ENCODE measurements around the gene REEP1. TPM values are rescaled to one million over a fixed set of nuclear protein-coding genes. Genes with fewer than 3 reads are reported as not detected.

The REEP1 gene
- total RNA-seq, 4 donors from 2014 or later = 1.7 to 12.0 (median 3.6) TPM

DNA sequence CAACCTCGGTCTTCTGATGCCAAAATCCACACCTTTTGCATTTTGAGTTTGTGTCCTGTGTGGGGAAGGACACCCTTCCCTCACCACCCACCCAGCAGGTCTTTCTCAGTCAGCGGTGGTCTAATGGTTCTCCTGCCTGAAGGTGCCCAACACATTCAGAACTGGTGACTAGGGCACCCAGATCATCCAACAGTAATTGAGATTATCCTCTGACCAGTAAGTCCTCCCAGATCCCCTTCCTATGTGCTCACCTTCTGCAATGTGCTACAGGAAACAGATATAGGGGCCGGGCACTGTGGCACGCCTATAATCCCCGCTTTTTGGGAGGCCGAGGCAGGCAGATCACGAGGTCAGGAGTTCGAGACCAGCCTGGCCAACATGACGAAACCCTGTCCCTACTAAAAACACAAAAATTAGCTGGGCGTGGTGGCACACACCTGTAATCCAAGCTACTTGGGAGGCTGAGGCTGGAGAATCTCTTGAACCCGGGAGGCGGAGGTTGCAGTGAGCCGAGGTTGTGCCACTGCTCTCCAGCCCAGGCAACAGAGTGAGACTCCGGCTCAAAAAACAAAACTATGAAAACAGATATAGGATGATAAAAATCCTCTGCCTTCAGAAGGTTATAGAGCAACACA is 56.2 kb downstream of the REEP1 start:
- no peaks in the 10 kb centered on the region for H3K36me3 ChIP-seq
- no peaks in the 10 kb centered on the region for H3K27me3 ChIP-seq
- H3K4me3 ChIP-seq = no peak overlapping the region
- H3K4me1 ChIP-seq = peaks cover 0 to 17% (median 0%) of the 10 kb centered on the region in 4 donors
- H3K9me3 ChIP-seq = no peaks in the 10 kb centered on the region
- H3K27ac ChIP-seq = peak overlapping the region in 1 of 4 donors; percentile 57
- TF ChIP-seq, protein P1, sequence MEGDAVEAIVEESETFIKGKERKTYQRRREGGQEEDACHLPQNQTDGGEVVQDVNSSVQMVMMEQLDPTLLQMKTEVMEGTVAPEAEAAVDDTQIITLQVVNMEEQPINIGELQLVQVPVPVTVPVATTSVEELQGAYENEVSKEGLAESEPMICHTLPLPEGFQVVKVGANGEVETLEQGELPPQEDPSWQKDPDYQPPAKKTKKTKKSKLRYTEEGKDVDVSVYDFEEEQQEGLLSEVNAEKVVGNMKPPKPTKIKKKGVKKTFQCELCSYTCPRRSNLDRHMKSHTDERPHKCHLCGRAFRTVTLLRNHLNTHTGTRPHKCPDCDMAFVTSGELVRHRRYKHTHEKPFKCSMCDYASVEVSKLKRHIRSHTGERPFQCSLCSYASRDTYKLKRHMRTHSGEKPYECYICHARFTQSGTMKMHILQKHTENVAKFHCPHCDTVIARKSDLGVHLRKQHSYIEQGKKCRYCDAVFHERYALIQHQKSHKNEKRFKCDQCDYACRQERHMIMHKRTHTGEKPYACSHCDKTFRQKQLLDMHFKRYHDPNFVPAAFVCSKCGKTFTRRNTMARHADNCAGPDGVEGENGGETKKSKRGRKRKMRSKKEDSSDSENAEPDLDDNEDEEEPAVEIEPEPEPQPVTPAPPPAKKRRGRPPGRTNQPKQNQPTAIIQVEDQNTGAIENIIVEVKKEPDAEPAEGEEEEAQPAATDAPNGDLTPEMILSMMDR (IDR thresholded peaks at IDR 0.05) = no peak
- TF ChIP-seq POLR2A (IDR thresholded peaks at IDR 0.05) = no peak
- no peak for DNase-seq

DNA sequence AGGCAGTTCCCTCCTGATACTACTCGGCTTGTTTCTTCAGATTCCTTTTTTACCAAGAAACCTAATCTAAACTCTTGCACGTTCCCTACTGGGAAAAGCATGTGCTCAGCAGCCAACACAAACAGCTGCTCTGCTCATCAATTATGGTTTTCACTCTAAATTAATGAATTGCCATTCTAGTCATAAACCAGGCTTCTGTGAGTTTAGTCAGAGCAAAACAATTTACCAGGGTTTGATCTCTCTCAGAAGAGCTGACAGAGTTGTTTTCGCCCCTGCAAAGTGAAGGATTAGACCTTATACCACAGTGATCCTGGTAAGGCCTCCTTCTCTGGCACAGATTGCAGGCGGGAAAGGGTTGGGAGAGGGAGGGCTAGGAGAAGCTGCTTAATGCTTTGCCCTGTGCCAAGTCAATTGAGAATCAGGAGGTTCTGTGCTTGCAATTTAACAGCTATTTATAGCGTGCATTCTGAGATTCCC is 57.2 kb downstream of the REEP1 start:
- Histone ChIP-seq H3K36me3 (no peaks in the 10 kb centered on the region), H3K27me3 (no peaks in the 10 kb centered on the region), H3K9me3 (no peaks in the 10 kb centered on the region), H3K4me1 (peaks cover 0 to 17% (median 0%) of the 10 kb centered on the region in 4 donors), H3K27ac (peak overlapping the region in 1 of 4 donors; percentile 57), H3K4me3 (no peak overlapping the region)
- no peak for TF ChIP-seq POLR2A (IDR thresholded peaks at IDR 0.05)
- TF ChIP-seq, protein P1 (IDR thresholded peaks at IDR 0.05) = no peak
- no peak for DNase-seq

DNA sequence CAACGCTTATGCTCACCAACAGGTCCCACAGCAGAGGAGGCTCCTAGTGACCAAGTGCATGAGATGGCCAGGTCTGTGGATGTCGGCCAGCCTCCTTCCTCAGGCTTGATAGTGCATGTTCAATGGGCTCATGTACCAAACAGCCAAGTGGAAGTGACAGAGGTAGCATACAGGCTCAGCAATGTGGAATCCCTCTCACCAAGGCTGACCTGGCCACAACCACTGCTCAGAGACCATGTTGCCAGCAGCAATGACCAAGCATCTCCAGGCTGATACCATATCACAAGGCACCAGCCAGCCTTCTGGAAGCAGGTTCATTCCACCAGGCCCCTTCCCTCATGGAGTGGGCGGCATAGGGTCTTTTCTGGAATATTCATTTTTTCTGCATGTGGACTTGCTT is 61.5 kb downstream of the REEP1 start:
- TF ChIP-seq, protein P1 (IDR thresholded peaks at IDR 0.05) = no peak
- TF ChIP-seq POLR2A (IDR thresholded peaks at IDR 0.05) = no peak
- Histone ChIP-seq H3K27me3 (no peaks in the 10 kb centered on the region), H3K4me3 (no peak overlapping the region), H3K36me3 (no peaks in the 10 kb centered on the region), H3K9me3 (peaks cover 0 to 7% (median under 1%) of the 10 kb centered on the region in 4 donors), H3K27ac (peak overlapping the region in 2 of 4 donors; percentile 64 to 79), H3K4me1 (peaks cover 0 to 25% (median 0%) of the 10 kb centered on the region in 4 donors)
- no peak for DNase-seq

DNA sequence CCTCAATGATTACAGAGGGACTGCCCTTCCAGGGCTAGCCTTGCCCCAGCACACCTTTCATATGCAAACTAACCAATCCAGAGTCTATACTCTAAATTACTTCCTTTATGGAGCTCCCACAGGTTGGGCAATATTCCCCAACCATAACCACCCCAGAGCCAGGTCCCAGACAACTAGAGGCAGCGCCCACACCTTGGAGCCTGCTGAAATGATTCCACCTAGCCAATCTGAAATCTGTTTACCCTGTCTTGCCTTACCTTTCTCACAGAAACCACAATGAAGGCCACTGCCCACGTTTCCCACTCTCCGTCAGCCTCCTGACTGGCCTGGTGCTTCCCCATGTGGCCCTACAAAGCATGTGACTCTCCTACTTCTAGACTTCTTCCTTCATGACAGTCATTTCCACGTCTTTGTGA is 62.0 kb downstream of the REEP1 start:
- H3K27ac ChIP-seq = peak overlapping the region in 2 of 4 donors; percentile 64 to 79
- no peak for DNase-seq

DNA sequence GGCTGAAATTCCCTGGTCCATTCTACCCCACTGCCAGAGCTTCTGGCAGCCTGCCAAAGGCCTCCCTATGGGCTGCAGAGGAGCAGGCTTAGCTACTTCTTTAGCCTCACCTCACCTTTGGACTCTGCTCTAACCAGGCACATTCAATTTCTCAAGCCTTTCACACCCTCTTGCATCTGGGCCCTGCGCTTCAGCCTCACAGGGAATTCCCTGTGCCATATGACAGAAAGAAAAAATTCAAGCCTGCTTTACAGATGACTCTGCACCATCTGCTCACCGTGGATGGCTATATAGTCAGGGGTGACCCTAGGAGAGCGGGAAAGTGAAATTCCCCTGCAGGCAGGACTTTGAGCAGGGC is 62.5 kb downstream of the REEP1 start:
- TF ChIP-seq, protein P1 (IDR thresholded peaks at IDR 0.05) = no peak
- no peak for TF ChIP-seq POLR2A (IDR thresholded peaks at IDR 0.05)
- peaks cover 0 to 12% (median 2%) of the 10 kb centered on the region in 4 donors for H3K9me3 ChIP-seq
- DNase-seq = peak in 2 of 3 donors; percentile 81 to 86
- no peaks in the 10 kb centered on the region for H3K36me3 ChIP-seq
- no peaks in the 10 kb centered on the region for H3K27me3 ChIP-seq
- peak overlapping the region in 2 of 4 donors; percentile 64 to 79 for H3K27ac ChIP-seq
- H3K4me1 ChIP-seq = peaks cover 0 to 20% (median 0%) of the 10 kb centered on the region in 4 donors
- no peak overlapping the region for H3K4me3 ChIP-seq

More for the DNA sequence above, 62.0 kb downstream of the REEP1 start:
- Histone ChIP-seq H3K27me3 (no peaks in the 10 kb centered on the region), H3K36me3 (no peaks in the 10 kb centered on the region), H3K4me3 (no peak overlapping the region), H3K4me1 (peaks cover 0 to 25% (median 0%) of the 10 kb centered on the region in 4 donors), H3K9me3 (peaks cover 0 to 12% (median 2%) of the 10 kb centered on the region in 4 donors)
- TF ChIP-seq, protein P1 (IDR thresholded peaks at IDR 0.05) = no peak
- no peak for TF ChIP-seq POLR2A (IDR thresholded peaks at IDR 0.05)

Measured in Peyer's patch (tissue), 4 donors.